Colon (tissue), 2 donors: Measurements from ENCODE around the gene SLC37A2.
"Not testable (repeated sequence)": the region's sequence is repeated elsewhere in the genome, so short reads cannot be mapped to it uniquely, and the experiment has no call there.

Experiments used
- FAIRE-seq: peaks from 2 replicates; lab custom pipeline; 2012; peaks lifted over from hg19 to GRCh38; lab: Jason Lieb, UNC
- donor health status: control.
- donor health status: control.

SLC37A2 gene

GRCh38 chr11:125084057-125084416, 20.9 kb downstream of the SLC37A2 start:
- FAIRE-seq = no peak

- no peak for FAIRE-seq
These were observed 21.7 kb downstream of the SLC37A2 start for GRCh38 chr11:125084761-125085231.

GRCh38 chr11:125085301-125086081, 22.4 kb downstream of the SLC37A2 start:
- no peak for FAIRE-seq

- no peak for FAIRE-seq
These were observed 23.7 kb downstream of the SLC37A2 start for GRCh38 chr11:125086633-125087296.

- FAIRE-seq = no peak
These were observed 25.0 kb downstream of the SLC37A2 start for GRCh38 chr11:125088123-125088522.

GRCh38 chr11:125088576-125089455, 25.7 kb downstream of the SLC37A2 start:
- FAIRE-seq = no peak

- not testable (repeated sequence) for FAIRE-seq
These were observed 26.4 kb downstream of the SLC37A2 start for GRCh38 chr11:125089481-125089880.

- not testable (repeated sequence) for FAIRE-seq
These were observed 27.0 kb downstream of the SLC37A2 start for GRCh38 chr11:125090151-125090550.

GRCh38 chr11:125090816-125091215, 27.7 kb downstream of the SLC37A2 start:
- no peak for FAIRE-seq

- FAIRE-seq = no peak
These were observed 28.3 kb downstream of the SLC37A2 start for GRCh38 chr11:125091247-125091876.

GRCh38 chr11:125091877-125092664, 29.0 kb downstream of the SLC37A2 start:
- no peak for FAIRE-seq

GRCh38 chr11:125092669-125093068, 29.6 kb downstream of the SLC37A2 start:
- no peak for FAIRE-seq

- FAIRE-seq = no peak
These were observed 30.4 kb downstream of the SLC37A2 start for GRCh38 chr11:125093502-125093901.

- FAIRE-seq = no peak
These were observed 31.6 kb downstream of the SLC37A2 start for GRCh38 chr11:125094731-125095130.

- no peak for FAIRE-seq
These were observed 37.0 kb downstream of the SLC37A2 start for GRCh38 chr11:125100136-125100535.

GRCh38 chr11:125101596-125101995, 38.5 kb downstream of the SLC37A2 start:
- FAIRE-seq = no peak

- no peak for FAIRE-seq
These were observed 38.9 kb downstream of the SLC37A2 start for GRCh38 chr11:125102025-125102424.

GRCh38 chr11:125102510-125102909, 39.4 kb downstream of the SLC37A2 start:
- no peak for FAIRE-seq

GRCh38 chr11:125105926-125106325, 42.8 kb downstream of the SLC37A2 start:
- no peak for FAIRE-seq

GRCh38 chr11:125108469-125108868, 45.4 kb downstream of the SLC37A2 start:
- FAIRE-seq = no peak

- no peak for FAIRE-seq
These were observed 47.4 kb downstream of the SLC37A2 start for GRCh38 chr11:125110506-125110905.
